GM18526 (cell line): ENCODE results near the gene IRF8.

Source experiments
- POLR2A ChIP-seq: IDR thresholded peaks from 3 replicates; pipeline ENCODE4 v1.6.1; 2011; ENCODE audit not compliant: insufficient read length; ENCODE audit errors: extremely low read depth

The IRF8 gene

DNA sequence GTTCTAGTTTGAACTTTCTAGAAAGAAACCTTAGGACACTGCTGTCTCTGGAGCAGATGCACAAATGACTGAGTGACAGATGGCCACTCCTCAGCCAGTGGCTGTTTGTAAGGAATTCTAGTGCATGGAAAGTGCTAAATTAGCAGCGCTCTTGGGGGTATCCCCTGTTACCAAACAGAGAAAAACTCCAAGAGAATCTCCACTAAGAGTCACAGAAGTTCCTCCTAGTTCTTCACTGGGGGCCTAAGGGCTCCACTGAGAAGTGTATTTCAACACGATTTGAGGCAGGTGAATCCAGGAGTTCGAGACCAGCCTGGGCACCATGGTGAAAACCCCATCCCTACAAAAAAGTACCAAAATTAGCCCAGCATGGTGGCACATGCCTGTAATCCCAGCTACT is 18.1 kb upstream of the IRF8 start:
- no peak for TF ChIP-seq POLR2A

DNA sequence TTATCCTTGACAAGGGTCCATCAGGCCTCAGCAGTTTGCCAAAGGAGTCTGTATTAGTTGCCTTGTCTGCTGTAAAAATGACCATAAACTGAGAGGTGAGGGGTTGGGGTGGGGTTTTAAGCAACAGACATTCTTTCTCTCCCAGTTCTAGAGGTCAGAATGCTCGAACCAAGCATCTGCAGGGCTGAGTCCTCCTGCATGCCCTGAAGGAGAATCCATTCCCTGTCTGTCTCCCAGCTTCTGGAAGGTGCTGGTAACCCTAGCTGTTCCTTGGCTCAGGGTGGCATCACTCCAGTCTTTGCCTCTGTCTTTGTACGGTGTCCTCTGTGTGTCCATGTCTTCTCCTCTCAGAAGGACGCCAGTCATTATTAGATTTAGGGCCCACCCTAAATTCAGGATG is 17.5 kb upstream of the IRF8 start:
- TF ChIP-seq POLR2A: no peak

DNA sequence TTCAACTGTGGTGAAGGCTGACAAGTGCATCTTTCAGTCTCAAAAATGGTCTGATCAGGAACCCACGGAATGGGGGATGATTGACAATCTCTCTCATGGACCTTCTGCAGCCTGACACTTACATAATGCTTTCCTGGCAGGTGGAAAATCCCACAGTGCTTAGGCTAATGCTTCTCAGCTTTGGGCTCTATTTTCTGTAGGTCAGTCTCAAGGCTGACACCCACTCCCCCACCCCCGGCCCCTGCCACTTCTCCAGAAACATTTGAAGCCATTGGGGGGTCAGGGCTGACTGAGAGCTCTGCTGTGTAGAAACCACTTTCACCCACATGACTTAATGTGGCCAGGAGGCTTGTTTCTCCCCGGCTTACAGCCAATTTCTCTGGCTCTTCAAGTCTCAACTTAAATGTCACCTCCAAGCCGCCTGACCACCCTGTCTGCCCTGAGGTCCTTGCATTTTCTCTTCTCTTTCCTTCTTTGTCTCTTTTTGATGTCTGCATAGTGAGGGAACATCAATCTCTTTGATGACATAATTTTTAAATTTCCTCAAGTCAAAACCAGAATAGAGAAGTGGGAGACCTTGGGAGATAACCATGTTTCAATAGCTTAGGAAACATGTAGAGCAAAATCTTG is 16.7 kb upstream of the IRF8 start:
- no peak for TF ChIP-seq POLR2A

DNA sequence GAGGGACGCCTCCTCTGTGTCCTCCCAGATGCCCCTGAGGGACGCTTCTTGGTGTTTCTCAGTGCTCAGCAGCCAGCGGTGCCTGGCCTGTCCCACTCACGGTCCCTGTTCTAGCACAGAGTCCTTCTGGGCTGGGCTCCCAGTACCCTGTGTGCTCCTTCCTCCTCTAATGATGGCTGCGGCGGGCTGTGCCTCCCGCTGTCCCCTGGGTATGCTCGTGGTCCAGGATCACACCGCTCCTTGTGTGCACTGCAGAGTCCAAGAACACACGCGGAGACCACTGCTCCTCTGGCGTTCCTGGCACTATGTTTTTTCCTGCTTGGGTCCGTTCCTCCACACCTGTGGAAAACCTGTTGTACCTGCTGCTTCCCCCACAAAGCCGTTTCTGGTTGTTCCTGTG is 15.1 kb upstream of the IRF8 start:
- no peak for TF ChIP-seq POLR2A

DNA sequence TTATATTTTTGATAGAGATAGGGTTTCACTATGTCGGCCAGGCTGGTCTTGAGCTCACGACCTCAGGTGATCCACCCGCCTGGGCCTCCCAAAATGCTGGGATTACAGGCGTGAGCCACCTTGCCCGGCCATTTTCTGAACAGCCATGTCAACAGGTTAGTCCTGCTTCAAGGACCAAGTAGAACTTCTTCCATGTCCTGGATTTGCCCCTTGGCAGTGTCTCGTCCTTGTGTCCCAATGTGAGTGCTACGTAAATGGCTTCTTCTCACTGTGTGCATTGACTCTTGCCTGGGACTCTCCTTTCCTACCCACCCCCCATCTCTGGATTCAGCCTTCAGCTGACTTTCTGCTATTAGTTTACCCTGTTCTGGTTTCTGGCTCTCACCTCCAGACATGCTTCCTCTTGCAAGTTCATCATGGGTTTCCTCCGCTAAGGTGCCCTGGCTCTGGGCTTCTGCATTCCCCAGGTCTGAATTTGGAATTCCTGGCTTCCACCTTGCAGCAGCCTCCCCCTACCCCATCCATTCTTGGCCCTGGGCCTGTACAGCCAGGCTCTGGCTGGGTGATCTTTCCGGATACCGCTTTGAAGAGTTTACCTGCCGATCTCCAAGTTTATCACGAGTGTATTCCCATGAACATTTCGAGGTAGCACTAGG is 14.0 kb upstream of the IRF8 start:
- no peak for TF ChIP-seq POLR2A

DNA sequence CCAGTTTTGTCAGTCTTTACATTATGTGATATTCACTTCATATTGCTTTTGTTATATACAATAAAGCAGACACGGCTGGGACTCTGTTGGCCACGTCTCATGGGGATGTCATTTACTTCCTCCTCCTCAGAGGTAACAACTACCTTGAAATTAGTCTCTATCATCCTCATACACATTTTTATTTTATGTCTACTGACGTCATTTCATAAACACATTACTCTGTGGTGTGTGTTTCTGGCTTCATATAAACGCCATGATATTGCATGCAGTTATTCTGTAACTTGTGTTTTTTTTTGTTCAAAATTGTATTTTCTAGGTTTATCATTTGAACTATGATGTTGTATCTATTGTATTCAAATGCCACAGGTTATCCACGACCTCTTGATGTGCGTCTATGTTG is 13.4 kb upstream of the IRF8 start:
- TF ChIP-seq POLR2A: no peak

DNA sequence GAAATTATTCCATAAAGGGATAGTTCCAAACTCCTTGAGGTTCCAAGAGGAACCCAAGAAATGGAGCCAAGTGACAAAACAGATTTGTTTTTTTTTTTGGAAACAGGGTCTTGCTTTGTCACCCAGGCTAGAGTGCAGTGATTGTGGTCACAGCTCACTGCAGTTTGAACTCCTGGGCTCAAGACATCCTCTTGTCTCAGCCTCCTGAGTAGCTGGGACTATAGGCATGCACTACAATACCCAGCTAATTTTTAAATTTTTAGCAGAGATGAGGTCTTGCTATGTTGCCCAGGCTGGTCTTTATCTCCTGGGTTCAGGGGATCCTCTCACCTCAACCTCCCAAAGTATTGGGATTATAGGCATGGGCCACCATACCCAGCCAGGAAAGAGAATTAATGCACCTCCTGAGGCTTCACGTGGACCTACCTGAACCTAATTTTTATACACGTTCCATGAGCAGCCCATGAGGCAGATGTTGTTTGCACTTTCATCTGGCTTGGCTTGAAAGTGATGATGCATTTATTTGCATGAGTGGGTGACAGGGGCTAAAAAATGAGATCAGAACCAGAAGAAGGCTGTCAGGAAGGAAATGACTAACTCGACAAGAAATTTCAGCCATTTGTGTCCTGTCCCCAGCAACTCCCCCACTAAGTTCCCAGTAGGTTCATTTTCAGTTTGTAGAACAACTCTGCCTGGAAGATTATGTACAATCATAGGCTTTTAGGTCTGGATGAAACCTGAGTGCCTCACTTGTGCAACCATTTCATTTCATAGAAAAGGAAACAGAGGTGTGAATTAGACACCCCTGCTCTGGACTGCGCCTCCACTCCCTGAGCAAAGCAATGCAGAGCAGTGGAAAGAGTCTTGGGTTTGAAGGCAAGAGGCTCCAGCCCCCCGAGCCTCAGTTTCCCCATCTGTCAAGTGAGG is 10.3 kb upstream of the IRF8 start:
- no peak for TF ChIP-seq POLR2A

DNA sequence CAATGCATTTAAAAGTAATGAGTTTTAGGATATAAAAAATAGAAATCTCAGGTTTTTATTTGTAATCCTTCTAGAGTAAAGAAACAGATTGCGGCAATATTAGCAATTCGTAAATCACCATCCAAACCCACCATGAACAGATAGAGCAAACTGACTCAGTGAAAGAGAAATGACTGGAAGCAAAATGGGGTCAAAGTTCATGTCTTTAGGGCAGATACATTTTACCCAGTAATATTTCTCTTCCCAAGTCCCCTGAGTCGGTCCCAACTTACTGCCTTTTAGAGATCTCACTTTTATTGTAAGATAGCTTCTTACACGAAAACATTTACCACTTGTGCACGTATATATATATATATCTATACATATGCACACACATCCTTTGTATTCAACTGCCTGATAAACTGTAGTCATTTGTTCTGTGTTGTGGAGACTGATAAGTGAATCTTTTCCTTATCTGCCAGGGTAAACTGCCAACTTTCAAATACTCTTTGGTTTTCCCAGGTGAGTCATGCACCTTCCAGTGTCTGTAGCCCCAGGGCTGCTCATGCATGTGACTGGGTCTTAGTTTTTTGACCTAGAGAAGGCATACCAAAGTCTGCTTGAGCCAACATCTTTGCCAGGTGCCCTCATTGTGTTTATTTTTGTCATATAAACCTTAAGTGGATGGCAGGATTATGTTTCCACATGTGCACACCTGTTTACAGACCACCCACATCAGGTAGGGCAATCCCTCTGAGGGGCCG is 7.8 kb upstream of the IRF8 start:
- TF ChIP-seq POLR2A: no peak

DNA sequence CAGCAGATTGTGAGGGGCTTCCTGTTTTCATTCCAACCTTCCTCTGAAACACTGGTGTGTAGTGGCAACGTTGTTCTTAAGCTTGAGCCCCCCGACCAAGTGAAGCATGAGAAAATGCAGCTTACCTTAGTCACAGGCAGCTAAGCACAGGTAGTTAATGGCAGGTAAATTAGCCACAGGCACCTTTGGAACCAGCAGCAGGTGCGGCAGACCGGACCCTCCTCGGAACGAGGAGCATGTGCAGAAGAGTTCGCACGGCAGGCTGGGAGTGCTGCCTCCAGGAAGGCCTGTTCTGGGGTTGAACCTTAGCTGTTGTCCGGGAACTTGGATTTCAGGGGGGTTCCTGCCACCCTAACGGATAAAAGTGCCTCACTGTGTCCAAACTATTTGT is 7.2 kb upstream of the IRF8 start:
- TF ChIP-seq POLR2A: no peak

DNA sequence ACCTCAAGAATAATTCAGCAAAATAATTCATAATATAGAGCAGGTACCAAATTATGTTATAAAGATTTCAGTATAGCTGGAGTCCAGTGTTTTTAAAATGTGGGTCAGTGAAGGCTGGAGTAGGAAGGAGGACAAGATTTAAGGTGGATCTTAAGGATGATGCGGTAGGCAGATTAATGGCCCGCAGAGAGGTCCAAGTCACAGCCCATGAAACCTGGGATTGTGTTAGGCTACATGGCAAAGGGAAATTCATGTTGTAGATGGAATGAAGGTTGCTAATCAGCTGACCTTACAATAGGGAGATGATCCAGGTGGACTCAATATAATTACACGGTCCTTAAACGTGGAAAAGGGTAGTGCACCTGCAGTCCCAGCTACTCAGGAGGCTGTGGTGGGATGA is 6.2 kb upstream of the IRF8 start:
- TF ChIP-seq POLR2A: no peak

DNA sequence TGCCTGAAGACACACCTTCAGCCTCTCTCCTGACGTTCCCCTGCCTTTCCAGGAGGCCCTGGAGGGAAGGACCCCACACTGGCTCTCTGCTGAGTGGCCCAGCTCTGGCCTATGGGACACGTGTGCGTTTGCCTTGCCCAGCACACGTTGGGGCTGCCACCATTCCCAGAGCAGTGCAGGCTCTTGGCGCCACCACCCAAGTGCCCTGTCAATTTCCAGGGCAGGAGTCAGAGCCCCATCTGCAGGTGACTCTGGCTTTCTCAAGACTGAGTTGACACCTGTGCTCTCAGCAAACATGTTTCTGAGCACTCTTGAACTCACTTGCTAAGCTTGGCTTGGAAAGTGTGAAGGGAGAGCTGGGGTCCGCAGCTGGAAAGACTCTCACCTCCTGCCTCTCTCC is 4.7 kb upstream of the IRF8 start:
- TF ChIP-seq POLR2A: no peak

DNA sequence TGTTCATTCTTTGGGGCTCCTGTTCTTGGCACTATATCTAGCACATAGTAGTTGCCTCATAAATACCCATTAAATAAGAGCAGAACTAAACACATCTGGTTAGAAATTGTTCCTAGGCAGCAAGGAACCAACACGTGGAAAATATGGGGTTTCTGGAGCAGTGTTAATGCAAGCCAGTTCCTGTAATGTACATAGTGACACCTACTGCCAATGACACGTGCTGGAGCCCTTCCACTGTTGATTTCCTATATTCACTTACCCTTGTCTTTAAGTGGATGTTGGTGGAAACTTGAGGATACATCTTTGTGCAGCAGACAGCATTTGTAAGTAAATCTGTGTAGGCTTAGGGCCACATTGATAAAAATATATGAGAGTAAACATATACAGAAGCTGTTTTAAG is 1.6 kb upstream of the IRF8 start:
- TF ChIP-seq POLR2A: no peak

DNA sequence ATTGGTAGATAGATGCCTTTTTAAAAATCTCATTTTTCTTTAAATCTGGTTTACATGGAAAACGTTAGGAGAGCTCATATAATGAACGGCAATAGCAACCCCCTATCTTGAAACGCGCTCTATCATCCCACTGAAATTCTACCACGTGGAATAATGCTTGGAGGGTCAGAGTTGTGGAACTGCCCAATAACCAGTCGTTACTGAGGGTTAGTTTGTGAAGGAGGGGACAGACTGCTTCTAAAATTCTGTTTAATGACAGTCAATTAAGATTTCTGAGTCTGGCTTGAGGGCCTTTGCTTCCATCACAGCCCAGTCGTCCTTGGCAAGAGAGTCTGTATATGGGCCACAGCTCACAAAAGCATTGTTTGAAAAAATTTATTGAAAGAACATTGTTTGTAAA is 482 bp downstream of the IRF8 start:
- no peak for TF ChIP-seq POLR2A

DNA sequence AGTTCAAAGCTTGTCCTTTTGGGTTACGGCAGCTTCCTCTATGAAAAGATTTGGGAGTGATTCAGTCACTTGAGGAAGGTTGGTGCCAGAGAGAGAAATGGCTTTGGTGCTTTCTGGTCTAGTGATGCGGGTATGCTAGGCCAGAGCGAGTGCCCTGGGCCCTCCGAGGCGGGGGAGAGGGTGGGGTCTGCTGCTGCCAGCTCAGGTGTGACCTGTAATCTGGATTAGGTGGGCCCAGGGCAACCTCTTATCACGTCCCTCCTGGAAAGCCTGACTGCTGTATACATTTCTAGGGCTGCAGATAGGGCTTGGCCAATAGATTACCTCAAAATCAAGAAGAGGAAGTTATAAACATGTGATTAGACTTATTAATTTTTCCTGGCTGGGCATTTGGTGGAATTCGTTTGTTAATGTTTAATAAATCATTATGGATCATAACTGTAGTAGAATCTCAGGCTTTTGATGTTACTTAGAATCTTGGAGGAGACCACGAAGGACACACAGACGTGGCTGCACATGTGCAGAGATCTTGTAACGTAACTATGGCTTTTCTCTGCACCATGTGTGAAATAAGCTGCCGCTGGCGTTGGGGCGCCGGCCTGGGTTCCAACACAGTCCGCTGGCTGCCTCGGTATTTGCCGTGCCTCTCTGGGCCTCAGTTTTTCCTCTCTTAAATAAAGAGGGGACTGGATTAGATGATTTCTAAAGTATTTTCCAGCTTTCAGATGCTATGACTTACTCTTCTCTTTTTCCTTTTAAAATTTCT is 1.2 kb downstream of the IRF8 start:
- no peak for TF ChIP-seq POLR2A

DNA sequence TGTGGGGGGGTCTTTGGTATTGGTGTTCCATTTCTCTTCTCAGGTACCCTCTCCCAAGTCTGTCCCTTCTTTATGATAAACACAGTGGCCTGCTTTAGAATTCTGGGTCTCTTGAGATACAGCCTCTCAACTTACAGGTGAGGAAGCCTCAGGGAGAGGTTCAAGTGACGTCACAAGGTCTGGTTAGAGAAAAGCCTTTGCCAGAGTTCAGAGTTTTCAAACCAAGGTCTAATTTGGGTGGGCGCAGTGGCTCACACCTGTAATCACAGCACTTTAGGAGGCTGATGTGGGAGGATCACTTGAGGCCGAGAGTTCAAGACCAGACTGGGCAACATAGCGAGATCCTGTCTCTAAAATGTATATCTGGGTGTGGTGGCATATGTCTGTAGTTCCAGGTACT is 2.1 kb downstream of the IRF8 start:
- TF ChIP-seq POLR2A: no peak
